A549 (cell line): Measurements from ENCODE around the gene RAD51B. TPM values are rescaled to one million over a fixed set of nuclear protein-coding genes. Genes with fewer than 3 reads are reported as not detected.

ENCODE experiments used
- ATAC-seq, 2 experiments: fragments of 200-7000 bp in 1 of 2; fragments of >200 bp in 1 of 2; cut with Nextera tagmentation in 1 of 2; cut with Tn5 transposase in 1 of 2; 3 replicates each; pipeline versions ENCODE4 v1.8.0 to v1.9.1; 2018 to 2020; ENCODE audit warnings: mild to moderate bottlenecking in 1 of 2, moderate library complexity in 1 of 2
- CTCF ChIA-PET: fragments of 300-600 bp; sonication (Branson Sonifier 250); formaldehyde crosslinking; extraction: SDS; loops from one replicate; lab custom pipeline; 2021; ENCODE audit warnings: antibody characterized with exemption, inconsistent platforms; lab: Yijun Ruan, JAX
- POLR2A ChIA-PET: fragments of 350-600 bp; formaldehyde crosslinking; extraction: SDS; loops from one replicate; lab custom pipeline; 2021; ENCODE audit warnings: antibody characterized with exemption, inconsistent platforms; lab: Yijun Ruan, JAX
- DNase-seq, 2 experiments: peaks; one replicate each; pipeline versions ENCODE4 v3.0.0 to v3.0.0-alpha.2; 2011 to 2016; ENCODE audit warnings: low read depth in 1 of 2, low spot score in 1 of 2
- FAIRE-seq: peaks from 2 replicates; lab custom pipeline; 2011; peaks lifted over from hg19 to GRCh38; lab: Jason Lieb, UNC
- H3K27ac ChIP-seq, 2 experiments: fragments of >200 bp; sonication (Bioruptor Twin); formaldehyde crosslinking; 3 replicates each; pipeline ENCODE4 v1.5.1; 2016 to 2017
- H3K4me1 ChIP-seq: fragments of >200 bp; sonication (Bioruptor Twin); formaldehyde crosslinking; 3 replicates; pipeline ENCODE4 v1.6.1; 2016
- H3K4me2 ChIP-seq: fragments of >200 bp; sonication (Bioruptor Twin); formaldehyde crosslinking; 3 replicates; pipeline ENCODE4 v1.6.1; 2016
- H3K4me3 ChIP-seq: fragments of >200 bp; sonication (Bioruptor Twin); formaldehyde crosslinking; 3 replicates; pipeline ENCODE4 v1.5.1; 2016
- H3K9me3 ChIP-seq: fragments of >200 bp; sonication (Bioruptor Twin); formaldehyde crosslinking; 3 replicates; pipeline ENCODE4 v1.6.1; 2016
- ESRRA ChIP-seq: fragments of 150-350 bp; IDR thresholded peaks from 2 replicates; pipeline ENCODE4 v1.6.1; 2014; ENCODE audit warnings: mild to moderate bottlenecking, low read length, borderline replicate concordance
- HEYL ChIP-seq: fragments of 250-450 bp; sonication (Bioruptor Pico); IDR thresholded peaks from 2 replicates; pipeline ENCODE4 v1.8.0; 2021; ENCODE audit warnings: mild to moderate bottlenecking, moderate library complexity
- HOXA7 ChIP-seq: fragments of 250-450 bp; sonication (Bioruptor Pico); IDR thresholded peaks from 2 replicates; pipeline ENCODE4 v1.5.0; 2020; ENCODE audit warnings: mild to moderate bottlenecking, moderate library complexity
- HOXB5 ChIP-seq: fragments of 250-450 bp; sonication (Bioruptor Pico); IDR thresholded peaks from 2 replicates; pipeline ENCODE4 v1.5.0; 2020; ENCODE audit warnings: mild to moderate bottlenecking, moderate library complexity
- JUN ChIP-seq, 2 experiments: fragments of >200 bp; sonication (Bioruptor Twin); formaldehyde crosslinking; IDR thresholded peaks; 2 replicates in 1 of 2; 3 replicates in 1 of 2; pipeline ENCODE4 v1.6.1; 2016 to 2017
- MAFK ChIP-seq: fragments of 450-650 bp; IDR thresholded peaks from 2 replicates; pipeline ENCODE4 v1.6.1; 2014; ENCODE audit not compliant: partially characterized antibody
- NPAS2 ChIP-seq: fragments of 250-450 bp; sonication (Bioruptor Pico); IDR thresholded peaks from 2 replicates; pipeline ENCODE4 v1.8.0; 2022; ENCODE audit warnings: mild to moderate bottlenecking, moderate library complexity, borderline replicate concordance
- NR3C1 ChIP-seq: fragments of >200 bp; sonication (Bioruptor Twin); formaldehyde crosslinking; IDR thresholded peaks from 3 replicates; pipeline ENCODE4 v1.6.1; 2017
- PHF8 ChIP-seq: fragments of 200-600 bp; sonication (generic); IDR thresholded peaks from 2 replicates; pipeline ENCODE4 v1.6.1; 2016; ENCODE audit warnings: low read depth, mild to moderate bottlenecking, antibody characterized with exemption, moderate library complexity, borderline replicate concordance
- RAD21 ChIP-seq, 2 experiments: fragments of >200 bp in 1 of 2; sonication (Bioruptor Twin) in 1 of 2; formaldehyde crosslinking in 1 of 2; IDR thresholded peaks in 1 of 2; conservative IDR thresholded peaks in 1 of 2; 2 replicates in 1 of 2; 3 replicates in 1 of 2; pipeline ENCODE4 v1.6.1; 2012 to 2018; ENCODE audit warnings: inconsistent platforms in 1 of 2
- SMC3 ChIP-seq: fragments of >200 bp; sonication (Bioruptor Twin); formaldehyde crosslinking; IDR thresholded peaks from 3 replicates; pipeline ENCODE4 v1.6.1; 2018; ENCODE audit warnings: inconsistent platforms
- SREBF2 ChIP-seq: fragments of 450-650 bp; IDR thresholded peaks from 2 replicates; pipeline ENCODE4 v1.6.1; 2014; ENCODE audit warnings: mild to moderate bottlenecking, moderate library complexity
- TP53 ChIP-seq: fragments of 250-450 bp; sonication (Bioruptor Pico); IDR thresholded peaks from 2 replicates; pipeline ENCODE4 v1.5.0; 2021; ENCODE audit warnings: mild to moderate bottlenecking, moderate library complexity
- ZFP36 ChIP-seq: fragments of 450-650 bp; IDR thresholded peaks from 2 replicates; pipeline ENCODE4 v1.6.1; 2014; ENCODE audit warnings: borderline replicate concordance; ENCODE audit not compliant: partially characterized antibody
- WGBS: methylation state at CpG from one replicate; pipeline ENCODE4 v1.1.6; 2017; ENCODE audit errors: missing lambda C conversion rate; 5-methylcytosine and 5-hydroxymethylcytosine counted together
- polyA plus RNA-seq, 4 experiments: library from polyadenylated mRNA; depleted of rRNA in 3 of 4; stranded (reverse); fragments of >200 nt; fragmentation: RNase III in 1 of 4; extraction: RNeasy Plus Mini Kit Qiagen cat#74134 plus additional on column Dnase treatment in 1 of 4; gene quantifications; 2 replicates in 3 of 4; 3 replicates in 1 of 4; pipeline ENCODE4 v1.2.3, GENCODE V29; 2011 to 2017
- TF ChIP-seq, protein P1 (sequence below): fragments of 200-600 bp; sonication (generic); IDR thresholded peaks from 2 replicates; pipeline ENCODE4 v1.6.1; 2016; ENCODE audit warnings: antibody characterized with exemption, mild to moderate bottlenecking, moderate library complexity
- TF ChIP-seq, protein P2 (sequence below): IDR thresholded peaks from 2 replicates; pipeline ENCODE4 v1.6.1; 2012
- TF ChIP-seq, protein P3 (sequence below): fragments of >200 bp; sonication (Bioruptor Twin); formaldehyde crosslinking; IDR thresholded peaks from 3 replicates; pipeline ENCODE4 v1.5.1; 2016
- TF ChIP-seq, protein P4 (sequence below): fragments of 250-450 bp; sonication (Bioruptor Pico); IDR thresholded peaks from 2 replicates; pipeline ENCODE4 v1.5.0; 2020; ENCODE audit warnings: low read depth, mild to moderate bottlenecking, moderate library complexity

RAD51B gene
- polyA plus RNA-seq, 2 of the 4 experiments (the other 2 are of a cell fraction), result 7.2 to 10.8 TPM

DNA sequence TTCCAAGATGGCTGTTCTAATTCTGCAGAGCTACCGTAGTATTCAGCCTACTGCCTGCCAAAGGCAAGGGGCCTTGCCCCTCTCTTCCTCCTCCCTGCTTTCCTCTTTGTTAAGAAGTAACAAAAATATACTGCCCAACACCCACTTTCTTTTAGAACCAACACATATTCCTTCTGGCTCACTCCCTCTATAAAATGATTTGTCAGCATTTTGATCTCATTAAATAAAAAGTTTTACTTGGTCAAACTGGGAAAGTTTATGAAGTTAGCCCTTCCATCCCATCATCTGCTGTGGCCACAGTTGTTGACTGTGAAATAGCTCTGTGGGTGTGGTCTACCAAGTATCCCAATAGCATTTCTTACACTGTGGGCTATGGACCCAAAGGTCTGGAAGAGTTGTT lies 500.9 kb downstream of the RAD51B start:
- ATAC-seq (no peak), FAIRE-seq (no peak)
- no peak overlapping the region for H3K4me2 ChIP-seq
- H3K4me1 ChIP-seq, result peaks cover 4% of the 10 kb centered on the region; the same call in 1 of the 3 replicates
- ChIA-PET POLR2A (no interaction called here), CTCF (interaction anchor here (1.3 to 1.5 kb wide), 2 partner anchors 11 to 43 kb away, joined by 3 to 5 read pairs; no protein-coding TSS in a partner anchor)
- 94% methylated on average over 1 of the region's 1 CpG for WGBS
- TF ChIP-seq NR3C1 (no peak), MAFK (peak; percentile 94)
- TF ChIP-seq, all 56 proteins: peak for 1
- no peak for DNase-seq
- Histone ChIP-seq H3K4me3 (no peak overlapping the region), H3K9me3 (no peaks in the 10 kb centered on the region), H3K27ac (0 out of 6 replicates have a peak overlapping the region, but pooled peaks of 1 of the 2 experiments have one; percentile 35)

DNA sequence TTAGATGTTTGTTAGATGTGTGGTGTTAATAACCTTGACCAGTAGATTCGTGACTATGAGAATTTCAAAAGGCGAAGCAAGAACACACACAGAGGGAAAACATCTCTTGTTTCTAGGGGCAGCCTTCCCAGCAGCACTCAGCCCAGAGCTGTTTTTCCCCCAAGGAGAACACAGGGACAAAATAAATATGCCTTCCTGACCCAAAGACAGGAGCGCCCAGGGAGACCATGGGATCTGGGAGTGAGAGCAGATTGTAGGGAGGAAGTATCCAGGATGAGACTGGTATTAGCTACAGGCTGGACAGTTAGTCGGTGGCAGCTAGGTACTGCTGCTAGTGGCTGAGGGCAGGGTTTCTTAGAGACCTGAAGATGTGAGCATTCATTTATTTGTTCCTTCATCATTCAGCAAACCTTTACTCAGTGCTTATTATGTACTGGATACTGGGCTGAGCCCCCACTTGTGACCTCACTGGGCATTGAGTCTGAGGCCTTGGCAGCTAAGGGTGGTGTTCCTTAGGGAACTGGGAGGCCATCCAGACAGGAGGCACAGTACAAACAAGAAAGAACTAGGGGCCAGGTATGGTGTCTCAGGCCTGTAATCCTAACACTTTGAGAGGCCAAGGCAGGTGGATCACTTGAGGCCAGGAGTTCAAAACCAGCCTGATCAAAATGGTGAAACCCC lies 503.5 kb downstream of the RAD51B start:
- FAIRE-seq (no peak), ATAC-seq (no peak), DNase-seq (no peak)
- no peaks in the 10 kb centered on the region for H3K9me3 ChIP-seq
- H3K4me3 ChIP-seq, result no peak overlapping the region
- TF ChIP-seq HOXB5 (no peak), HOXA7 (CRISPR knock-in tag) (no peak)
- no peak overlapping the region for H3K4me2 ChIP-seq
- 90% methylated on average over 4 of the region's 4 CpGs for WGBS
- POLR2A ChIA-PET, result no interaction called here
- H3K4me1 ChIP-seq, result peaks cover 4% of the 10 kb centered on the region; the same call in 1 of the 3 replicates
- CTCF ChIA-PET, result interaction anchor here (0.7 to 1.6 kb wide), 6 partner anchors 9 to 462 kb away, joined by 3 to 4 read pairs (median 3); no protein-coding TSS in a partner anchor
- peak overlapping the region in 1 of 2 experiments; percentile 35; a peak in 1 of 6 replicates for H3K27ac ChIP-seq

DNA sequence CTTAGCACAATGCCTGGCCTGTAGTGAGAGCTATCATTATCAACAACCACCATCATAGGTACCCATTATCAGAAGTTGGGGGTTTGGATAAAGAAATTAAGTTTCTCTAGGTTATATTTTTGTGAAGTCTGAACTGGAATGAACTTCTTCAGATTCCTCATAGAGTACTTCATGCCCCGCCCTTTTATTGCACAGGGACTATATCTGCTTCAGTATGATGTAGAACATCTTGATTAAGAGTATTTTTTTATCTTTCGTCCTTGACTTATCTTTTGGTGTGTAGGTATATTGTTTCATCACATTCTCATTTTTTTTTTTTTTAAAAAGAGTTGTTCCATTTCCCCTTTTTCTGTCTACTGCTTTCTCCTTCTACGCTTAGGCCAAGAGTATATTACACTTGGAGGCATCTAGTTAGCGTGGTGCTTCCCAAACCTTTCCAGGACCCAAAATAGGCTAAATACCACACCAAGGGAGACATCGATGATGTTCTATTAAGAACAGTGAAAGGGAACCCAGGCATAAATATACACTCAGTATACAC lies 505.8 kb downstream of the RAD51B start:
- FAIRE-seq (no peak), DNase-seq (no peak), ATAC-seq (no peak)
- Histone ChIP-seq H3K4me2 (no peak overlapping the region), H3K9me3 (no peaks in the 10 kb centered on the region), H3K27ac (no peak overlapping the region), H3K4me3 (no peak overlapping the region), H3K4me1 (no peaks in the 10 kb centered on the region)
- CTCF ChIA-PET, result no interaction called here
- WGBS, result 86% methylated on average over 5 of the region's 5 CpGs
- TF ChIP-seq, protein P1, sequence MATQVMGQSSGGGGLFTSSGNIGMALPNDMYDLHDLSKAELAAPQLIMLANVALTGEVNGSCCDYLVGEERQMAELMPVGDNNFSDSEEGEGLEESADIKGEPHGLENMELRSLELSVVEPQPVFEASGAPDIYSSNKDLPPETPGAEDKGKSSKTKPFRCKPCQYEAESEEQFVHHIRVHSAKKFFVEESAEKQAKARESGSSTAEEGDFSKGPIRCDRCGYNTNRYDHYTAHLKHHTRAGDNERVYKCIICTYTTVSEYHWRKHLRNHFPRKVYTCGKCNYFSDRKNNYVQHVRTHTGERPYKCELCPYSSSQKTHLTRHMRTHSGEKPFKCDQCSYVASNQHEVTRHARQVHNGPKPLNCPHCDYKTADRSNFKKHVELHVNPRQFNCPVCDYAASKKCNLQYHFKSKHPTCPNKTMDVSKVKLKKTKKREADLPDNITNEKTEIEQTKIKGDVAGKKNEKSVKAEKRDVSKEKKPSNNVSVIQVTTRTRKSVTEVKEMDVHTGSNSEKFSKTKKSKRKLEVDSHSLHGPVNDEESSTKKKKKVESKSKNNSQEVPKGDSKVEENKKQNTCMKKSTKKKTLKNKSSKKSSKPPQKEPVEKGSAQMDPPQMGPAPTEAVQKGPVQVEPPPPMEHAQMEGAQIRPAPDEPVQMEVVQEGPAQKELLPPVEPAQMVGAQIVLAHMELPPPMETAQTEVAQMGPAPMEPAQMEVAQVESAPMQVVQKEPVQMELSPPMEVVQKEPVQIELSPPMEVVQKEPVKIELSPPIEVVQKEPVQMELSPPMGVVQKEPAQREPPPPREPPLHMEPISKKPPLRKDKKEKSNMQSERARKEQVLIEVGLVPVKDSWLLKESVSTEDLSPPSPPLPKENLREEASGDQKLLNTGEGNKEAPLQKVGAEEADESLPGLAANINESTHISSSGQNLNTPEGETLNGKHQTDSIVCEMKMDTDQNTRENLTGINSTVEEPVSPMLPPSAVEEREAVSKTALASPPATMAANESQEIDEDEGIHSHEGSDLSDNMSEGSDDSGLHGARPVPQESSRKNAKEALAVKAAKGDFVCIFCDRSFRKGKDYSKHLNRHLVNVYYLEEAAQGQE, result no peak
- TF ChIP-seq SMC3 (no peak), PHF8 (no peak), JUN (IDR thresholded peaks at IDR 0.05) (no peak), RAD21 (conservative IDR thresholded peaks at IDR 0.05 in 1 of 2, IDR thresholded peaks at IDR 0.05 in 1 of 2) (no peak), MAFK (no peak), NPAS2 (no peak), SREBF2 (no peak), HOXB5 (no peak), ESRRA (no peak), HEYL (CRISPR knock-in tag) (no peak), ZFP36 (no peak), TP53 (CRISPR knock-in tag) (no peak)
- TF ChIP-seq, protein P2, sequence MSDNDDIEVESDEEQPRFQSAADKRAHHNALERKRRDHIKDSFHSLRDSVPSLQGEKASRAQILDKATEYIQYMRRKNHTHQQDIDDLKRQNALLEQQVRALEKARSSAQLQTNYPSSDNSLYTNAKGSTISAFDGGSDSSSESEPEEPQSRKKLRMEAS, result no peak
- TF ChIP-seq, protein P3, sequence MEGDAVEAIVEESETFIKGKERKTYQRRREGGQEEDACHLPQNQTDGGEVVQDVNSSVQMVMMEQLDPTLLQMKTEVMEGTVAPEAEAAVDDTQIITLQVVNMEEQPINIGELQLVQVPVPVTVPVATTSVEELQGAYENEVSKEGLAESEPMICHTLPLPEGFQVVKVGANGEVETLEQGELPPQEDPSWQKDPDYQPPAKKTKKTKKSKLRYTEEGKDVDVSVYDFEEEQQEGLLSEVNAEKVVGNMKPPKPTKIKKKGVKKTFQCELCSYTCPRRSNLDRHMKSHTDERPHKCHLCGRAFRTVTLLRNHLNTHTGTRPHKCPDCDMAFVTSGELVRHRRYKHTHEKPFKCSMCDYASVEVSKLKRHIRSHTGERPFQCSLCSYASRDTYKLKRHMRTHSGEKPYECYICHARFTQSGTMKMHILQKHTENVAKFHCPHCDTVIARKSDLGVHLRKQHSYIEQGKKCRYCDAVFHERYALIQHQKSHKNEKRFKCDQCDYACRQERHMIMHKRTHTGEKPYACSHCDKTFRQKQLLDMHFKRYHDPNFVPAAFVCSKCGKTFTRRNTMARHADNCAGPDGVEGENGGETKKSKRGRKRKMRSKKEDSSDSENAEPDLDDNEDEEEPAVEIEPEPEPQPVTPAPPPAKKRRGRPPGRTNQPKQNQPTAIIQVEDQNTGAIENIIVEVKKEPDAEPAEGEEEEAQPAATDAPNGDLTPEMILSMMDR, result no peak
- TF ChIP-seq, protein P4, sequence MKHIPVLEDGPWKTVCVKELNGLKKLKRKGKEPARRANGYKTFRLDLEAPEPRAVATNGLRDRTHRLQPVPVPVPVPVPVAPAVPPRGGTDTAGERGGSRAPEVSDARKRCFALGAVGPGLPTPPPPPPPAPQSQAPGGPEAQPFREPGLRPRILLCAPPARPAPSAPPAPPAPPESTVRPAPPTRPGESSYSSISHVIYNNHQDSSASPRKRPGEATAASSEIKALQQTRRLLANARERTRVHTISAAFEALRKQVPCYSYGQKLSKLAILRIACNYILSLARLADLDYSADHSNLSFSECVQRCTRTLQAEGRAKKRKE, result no peak
- POLR2A ChIA-PET, result no interaction called here
